Ascending aorta (tissue), 2 donors: ENCODE data around the gene MTG1. TPM values are rescaled to one million over a fixed set of nuclear protein-coding genes. Genes with fewer than 3 reads are reported as not detected.

Source experiments
- DNase-seq, 2 donors: peaks; one replicate each; pipeline ENCODE4 v3.0.0-alpha.2; 2019; ENCODE audit warnings: low spot score in 2 of 2
- H3K27ac ChIP-seq, 2 donors: fragments of 200-600 bp; sonication (generic); one replicate each; pipeline ENCODE4 v1.5.1; 2016 to 2017; ENCODE audit warnings: mild to moderate bottlenecking in 1 of 2
- H3K27me3 ChIP-seq: fragments of 200-600 bp; sonication (generic); one replicate; pipeline ENCODE4 v1.5.1; 2017
- H3K36me3 ChIP-seq, 2 donors: fragments of 200-600 bp; sonication (generic); one replicate each; pipeline ENCODE4 v1.5.1; 2016
- H3K4me1 ChIP-seq, 2 donors: fragments of 200-600 bp; sonication (generic); one replicate each; pipeline ENCODE4 v1.5.1; 2016 to 2017; ENCODE audit warnings: mild to moderate bottlenecking in 1 of 2
- H3K4me3 ChIP-seq, 2 donors: fragments of 200-600 bp; sonication (generic); one replicate each; pipeline ENCODE4 v1.5.1; 2016 to 2017; ENCODE audit warnings: mild to moderate bottlenecking in 1 of 2
- H3K9me3 ChIP-seq, 2 donors: fragments of 200-600 bp; sonication (generic); one replicate each; pipeline ENCODE4 v1.5.1; 2016
- intact Hi-C: fragments of 100-400 bp; cut with DNase I; formaldehyde crosslinking; loops from one replicate; pipeline ENCODE4 v1.15.1; 2023
- total RNA-seq: library from RNA; depleted of rRNA; stranded (reverse); fragments of >200 nt; gene quantifications from one replicate; pipeline ENCODE4 v1.1.0, GENCODE V29; 2016
- TF ChIP-seq, protein P1 (sequence below), 3 experiments: fragments of 200-600 bp in 2 of 3; fragments of 450-650 bp in 1 of 3; sonication (generic) in 2 of 3; IDR thresholded peaks; one replicate each; pipeline ENCODE4 v1.5.1; 2016 to 2019; ENCODE audit warnings: antibody characterized with exemption in 3 of 3, mild to moderate bottlenecking in 1 of 3, moderate library complexity in 1 of 3

Gene MTG1
- total RNA-seq, 1 donor from 2014 or later = 37.8 TPM

DNA sequence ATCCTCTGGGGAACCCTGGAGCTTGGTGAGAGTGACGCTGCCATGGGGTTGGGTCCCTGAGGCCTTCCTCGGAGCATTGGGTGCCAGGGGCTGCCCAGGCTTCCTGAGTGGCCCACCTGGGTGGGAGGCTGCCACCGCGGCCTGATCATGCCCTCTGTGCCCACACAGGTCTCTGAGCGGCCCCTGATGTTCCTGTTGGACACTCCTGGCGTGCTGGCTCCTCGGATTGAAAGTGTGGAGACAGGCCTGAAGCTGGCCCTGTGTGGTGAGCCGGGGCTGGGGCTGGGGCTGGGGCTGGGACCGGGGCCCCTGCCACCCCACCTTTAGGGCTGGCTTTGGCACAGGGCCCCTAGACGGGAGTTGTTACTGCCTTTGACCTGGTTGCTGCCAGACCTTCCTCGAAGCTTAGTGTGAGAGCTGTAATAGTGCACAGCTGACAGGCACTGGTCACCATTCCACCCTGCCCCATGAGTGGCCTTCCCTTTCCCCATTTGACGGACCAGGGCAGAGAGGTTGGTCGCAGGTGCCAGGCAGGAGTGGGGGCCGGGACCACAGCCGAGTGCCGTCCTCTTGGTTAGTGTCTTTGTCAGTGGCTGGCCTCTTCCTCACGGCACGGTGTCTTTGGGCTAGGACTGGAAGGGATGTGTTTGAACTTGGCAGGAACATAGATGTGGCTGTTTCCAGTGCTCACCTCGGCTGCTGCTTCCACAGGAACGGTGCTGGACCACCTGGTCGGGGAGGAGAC lies 8.2 kb downstream of the MTG1 start:
- H3K4me1 ChIP-seq = no peaks in the 10 kb centered on the region
- TF ChIP-seq, protein P1, sequence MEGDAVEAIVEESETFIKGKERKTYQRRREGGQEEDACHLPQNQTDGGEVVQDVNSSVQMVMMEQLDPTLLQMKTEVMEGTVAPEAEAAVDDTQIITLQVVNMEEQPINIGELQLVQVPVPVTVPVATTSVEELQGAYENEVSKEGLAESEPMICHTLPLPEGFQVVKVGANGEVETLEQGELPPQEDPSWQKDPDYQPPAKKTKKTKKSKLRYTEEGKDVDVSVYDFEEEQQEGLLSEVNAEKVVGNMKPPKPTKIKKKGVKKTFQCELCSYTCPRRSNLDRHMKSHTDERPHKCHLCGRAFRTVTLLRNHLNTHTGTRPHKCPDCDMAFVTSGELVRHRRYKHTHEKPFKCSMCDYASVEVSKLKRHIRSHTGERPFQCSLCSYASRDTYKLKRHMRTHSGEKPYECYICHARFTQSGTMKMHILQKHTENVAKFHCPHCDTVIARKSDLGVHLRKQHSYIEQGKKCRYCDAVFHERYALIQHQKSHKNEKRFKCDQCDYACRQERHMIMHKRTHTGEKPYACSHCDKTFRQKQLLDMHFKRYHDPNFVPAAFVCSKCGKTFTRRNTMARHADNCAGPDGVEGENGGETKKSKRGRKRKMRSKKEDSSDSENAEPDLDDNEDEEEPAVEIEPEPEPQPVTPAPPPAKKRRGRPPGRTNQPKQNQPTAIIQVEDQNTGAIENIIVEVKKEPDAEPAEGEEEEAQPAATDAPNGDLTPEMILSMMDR (IDR thresholded peaks at IDR 0.05) = no peak
- H3K27me3 ChIP-seq = no peaks in the 10 kb centered on the region
- peaks cover 43 to 75% of the 10 kb centered on the region in 2 donors for H3K36me3 ChIP-seq
- intact Hi-C loops = no loop called here
- H3K27ac ChIP-seq = no peak overlapping the region
- no peaks in the 10 kb centered on the region for H3K9me3 ChIP-seq
- no peak for DNase-seq
- H3K4me3 ChIP-seq = no peak overlapping the region

DNA sequence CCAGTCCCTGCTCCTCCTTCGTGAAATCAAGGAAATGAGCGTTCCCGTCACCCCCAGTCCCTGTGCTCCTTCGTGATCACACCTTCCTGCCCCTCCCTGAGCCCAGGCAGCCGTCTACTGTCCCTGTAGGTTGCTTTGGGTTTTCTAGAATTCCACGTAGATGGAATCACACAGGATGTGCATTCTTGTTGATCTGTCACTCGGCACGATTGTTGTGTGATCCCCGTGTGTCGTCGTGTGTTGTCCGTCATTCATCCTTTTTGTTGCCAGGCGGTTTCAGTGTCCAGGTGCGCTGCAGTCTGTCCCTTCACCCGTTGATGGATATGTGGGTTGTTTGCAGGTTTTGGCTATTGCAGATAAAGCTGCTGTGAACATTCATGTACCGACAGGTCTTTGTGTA lies 9.4 kb downstream of the MTG1 start:
- Histone ChIP-seq H3K27ac (no peak overlapping the region), H3K9me3 (no peaks in the 10 kb centered on the region), H3K27me3 (no peaks in the 10 kb centered on the region), H3K4me1 (no peaks in the 10 kb centered on the region), H3K4me3 (no peak overlapping the region), H3K36me3 (peaks cover 41 to 78% of the 10 kb centered on the region in 2 donors)
- intact Hi-C loops = no loop called here
- no peak for DNase-seq
- TF ChIP-seq, protein P1 (IDR thresholded peaks at IDR 0.05) = no peak

DNA sequence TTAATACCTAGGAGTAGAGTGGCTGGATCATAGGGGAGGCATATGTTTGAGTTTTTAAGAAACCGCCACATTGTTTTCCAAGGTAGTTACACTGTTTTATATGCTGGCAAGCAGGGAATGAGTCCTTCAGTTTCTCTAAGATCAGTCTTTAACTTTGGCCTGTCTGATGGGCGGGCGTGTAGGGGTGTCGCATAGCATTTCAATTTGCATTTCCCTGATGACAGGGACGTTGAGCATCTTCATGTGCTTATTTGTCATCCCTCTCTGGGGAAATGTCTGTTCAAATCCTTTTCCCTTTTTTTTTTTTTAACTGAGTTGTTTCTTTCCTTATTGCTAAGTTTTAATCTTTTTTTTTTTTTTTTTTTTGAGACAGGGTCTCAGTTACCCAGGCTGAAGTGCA lies 9.8 kb downstream of the MTG1 start:
- Histone ChIP-seq H3K9me3 (no peaks in the 10 kb centered on the region), H3K27me3 (no peaks in the 10 kb centered on the region), H3K4me1 (no peaks in the 10 kb centered on the region), H3K36me3 (peaks cover 40 to 78% of the 10 kb centered on the region in 2 donors), H3K27ac (no peak overlapping the region), H3K4me3 (no peak overlapping the region)
- no peak for DNase-seq
- intact Hi-C loops = no loop called here
- TF ChIP-seq, protein P1 (IDR thresholded peaks at IDR 0.05) = no peak

DNA sequence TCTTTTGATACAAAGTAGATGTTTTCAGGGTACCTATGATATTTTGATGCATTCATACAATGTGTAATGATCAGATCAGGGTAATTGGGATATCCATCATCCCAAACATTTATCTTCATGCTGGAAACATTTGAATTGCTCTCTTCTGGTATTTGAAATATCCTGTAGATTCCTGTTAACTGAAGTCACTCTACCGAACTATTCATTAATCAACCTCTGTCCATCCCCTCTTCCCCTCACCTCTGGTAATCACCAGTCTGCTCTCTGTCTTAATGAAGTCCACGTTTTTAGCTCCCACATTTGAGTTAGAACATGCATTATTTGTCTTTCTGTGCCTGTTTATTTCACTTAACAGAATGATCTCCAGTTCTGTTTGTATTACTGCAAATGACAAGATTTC lies 11.3 kb downstream of the MTG1 start:
- intact Hi-C loops = no loop called here
- Histone ChIP-seq H3K27me3 (no peaks in the 10 kb centered on the region), H3K4me1 (no peaks in the 10 kb centered on the region), H3K4me3 (no peak overlapping the region), H3K27ac (no peak overlapping the region), H3K9me3 (peaks cover under 1 to 3% of the 10 kb centered on the region in 2 donors), H3K36me3 (peaks cover 33 to 78% of the 10 kb centered on the region in 2 donors)
- TF ChIP-seq, protein P1 (IDR thresholded peaks at IDR 0.05) = no peak
- DNase-seq = no peak

DNA sequence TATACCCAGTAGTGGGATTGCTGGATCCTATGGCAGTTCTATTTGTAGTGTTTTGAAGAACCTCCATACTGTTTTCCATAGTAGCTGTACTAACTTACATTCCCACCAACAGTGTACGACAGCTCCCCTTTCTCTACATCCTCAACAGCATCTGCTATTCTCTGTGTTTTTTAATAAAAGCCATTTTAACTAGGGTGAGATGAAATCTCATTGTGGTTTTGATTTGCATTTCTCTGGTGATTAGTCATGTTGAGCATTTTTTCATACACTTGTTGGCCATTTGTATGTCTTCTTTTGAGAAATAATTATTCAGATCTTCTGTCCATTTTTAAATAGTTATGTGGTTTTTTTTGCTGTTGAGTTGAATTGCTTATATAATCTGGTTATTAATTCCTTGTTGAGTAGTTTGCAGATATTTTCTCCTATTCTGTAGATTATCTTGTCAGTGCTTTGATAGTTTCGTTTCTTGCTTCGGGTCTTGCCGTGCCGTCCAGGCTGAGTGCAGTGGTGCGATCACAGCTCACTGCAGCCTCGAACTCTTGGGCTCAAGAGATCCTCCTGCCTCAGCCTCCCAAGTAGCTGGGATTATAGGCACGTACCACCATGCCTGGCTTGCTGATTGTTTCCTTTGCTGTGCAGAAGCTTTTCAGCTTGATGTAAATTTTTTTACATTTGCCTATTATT lies 12.0 kb downstream of the MTG1 start:
- H3K4me3 ChIP-seq = no peak overlapping the region
- peaks cover 36 to 78% of the 10 kb centered on the region in 2 donors for H3K36me3 ChIP-seq
- H3K27ac ChIP-seq = no peak overlapping the region
- H3K27me3 ChIP-seq = no peaks in the 10 kb centered on the region
- intact Hi-C loops = no loop called here
- DNase-seq = no peak
- no peaks in the 10 kb centered on the region for H3K4me1 ChIP-seq
- TF ChIP-seq, protein P1 (IDR thresholded peaks at IDR 0.05) = no peak
- H3K9me3 ChIP-seq = peaks cover 5 to 9% of the 10 kb centered on the region in 2 donors
